GM19351 (cell line): ENCODE measurements around the gene TMEM52.

Experiments
- ATAC-seq: cut with Tn5 transposase; IDR thresholded peaks from one replicate; pipeline ENCODE4 v1.9.1; 2021; ENCODE audit warnings: mild to moderate bottlenecking, moderate library complexity; ENCODE audit not compliant: unreplicated experiment

The TMEM52 gene

DNA sequence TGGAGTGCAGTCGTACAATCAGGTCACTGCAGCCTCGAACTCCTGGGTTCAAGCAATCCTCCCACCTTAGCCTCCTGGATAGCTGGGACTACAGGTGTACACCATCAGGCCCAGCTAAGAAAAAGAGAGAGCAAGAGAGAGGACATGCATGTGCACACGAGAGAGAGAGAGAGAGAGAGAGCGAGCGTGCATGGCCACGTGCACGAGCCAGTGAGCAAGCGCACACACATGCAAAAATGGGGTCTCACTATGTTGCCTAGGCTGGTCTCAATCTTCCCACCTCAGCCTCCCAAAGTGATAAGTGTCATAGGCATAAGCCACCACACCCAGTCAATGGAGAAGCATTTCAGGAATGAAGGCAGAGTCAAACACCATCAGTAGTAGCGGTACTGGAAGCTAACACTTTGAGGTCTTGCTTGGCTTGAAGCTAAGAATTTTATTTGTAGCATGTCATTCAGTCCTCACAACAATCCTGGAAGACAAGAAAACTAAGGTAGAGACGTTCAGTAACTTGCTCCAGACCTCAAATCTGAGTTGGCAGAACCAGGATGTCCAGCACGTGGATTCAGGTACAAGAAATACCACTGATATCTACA is 42.6 kb downstream of the TMEM52 start:
- ATAC-seq = no peak

DNA sequence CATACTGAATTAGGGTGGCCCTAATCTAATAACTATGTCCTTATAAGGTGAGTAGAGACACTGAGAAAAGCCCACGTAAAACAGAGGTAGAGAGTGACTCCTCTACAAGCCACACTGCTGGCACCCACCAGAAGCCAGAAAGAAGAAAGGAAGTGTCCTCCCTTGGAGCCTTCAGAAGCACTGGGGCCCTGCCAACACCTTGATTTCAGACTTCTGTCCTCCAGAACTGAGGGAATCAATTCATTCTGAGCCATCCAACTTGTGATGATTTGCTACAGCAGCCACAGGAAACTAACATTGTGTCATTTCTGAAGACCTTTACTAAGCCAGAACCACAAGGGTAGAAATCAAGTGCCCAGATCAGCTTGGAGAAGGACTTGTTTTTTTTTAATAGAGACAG is 43.1 kb downstream of the TMEM52 start:
- no peak for ATAC-seq

DNA sequence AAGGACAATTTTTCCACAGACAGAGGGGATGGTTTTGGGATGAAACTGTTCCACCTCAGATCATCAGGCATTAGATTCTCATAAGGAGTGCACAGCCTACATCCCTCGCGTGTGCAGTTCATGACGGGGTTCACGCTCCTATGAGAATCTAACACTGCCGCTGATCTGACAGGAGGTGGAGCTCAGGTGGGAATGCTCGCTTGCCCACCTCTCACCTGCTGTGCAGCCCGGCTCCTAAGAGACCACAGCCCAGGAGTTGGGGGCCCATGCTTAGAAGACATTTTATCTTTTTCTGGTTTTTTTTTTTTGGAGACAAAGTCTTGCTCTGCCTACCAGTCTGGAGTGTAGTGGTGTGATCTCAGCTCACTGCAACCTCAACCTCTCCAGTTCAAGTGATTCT is 44.2 kb downstream of the TMEM52 start:
- no peak for ATAC-seq

DNA sequence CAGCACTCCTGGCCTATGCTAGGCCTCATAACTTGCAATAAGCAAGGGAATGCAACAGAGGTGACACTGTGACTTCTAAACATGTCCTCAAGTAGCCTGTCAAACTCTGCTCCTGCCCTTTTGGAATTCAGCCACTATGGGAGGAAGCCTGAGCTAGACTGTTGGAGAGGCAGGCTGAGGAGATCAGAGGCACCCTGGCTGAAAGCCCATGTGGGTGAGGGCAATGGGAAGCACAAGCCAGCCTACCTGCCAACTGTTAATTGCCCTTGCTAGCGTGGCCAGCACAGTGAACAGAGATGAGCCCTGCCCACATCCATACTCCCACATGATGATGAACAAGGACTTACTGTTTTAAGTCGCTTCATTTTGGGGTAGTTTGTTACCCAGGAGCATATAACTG is 45.9 kb downstream of the TMEM52 start:
- ATAC-seq = no peak

- ATAC-seq = no peak
Measured at GRCh38 chr1:1872329-1872994, 46.6 kb downstream of the TMEM52 start.

DNA sequence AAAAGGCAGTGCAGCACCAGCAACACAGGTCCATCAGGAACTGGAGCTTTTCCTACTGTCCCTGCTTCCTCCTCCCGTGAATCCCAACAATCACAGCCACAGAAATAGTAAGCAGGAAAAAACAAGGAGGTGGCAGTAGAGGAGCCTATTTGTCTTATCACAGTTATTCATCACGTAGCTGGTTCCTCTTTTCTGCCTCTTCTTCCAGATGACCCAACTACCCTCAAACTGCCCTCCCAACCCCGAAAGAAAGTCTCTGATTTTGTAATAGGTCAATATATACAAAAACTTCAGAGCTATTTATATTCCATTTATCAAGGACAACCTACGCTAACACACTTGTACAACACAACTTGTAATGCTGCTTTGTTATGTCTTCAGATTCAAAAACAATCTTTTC is 49.6 kb downstream of the TMEM52 start:
- no peak for ATAC-seq
